Measurements from ENCODE around the gene RFT1.

Gene RFT1

GRCh38 chr3:53083521-53083920 lies 46.7 kb downstream of the RFT1 start:
- Histone ChIP-seq H3K4me3 (ENCODE audit: low read length) (no peak overlapping the region), H3K36me3 (ENCODE audit: control insufficient read depth, low read length) (no peaks in the 10 kb centered on the region), H3K9me2 (replicated peaks; ENCODE audit: control insufficient read depth, low read length) (no peaks in the 10 kb centered on the region), H3F3A (ENCODE audit: control insufficient read depth, insufficient read depth) (no peaks in the 10 kb centered on the region), H3K27ac (ENCODE audit: low read depth, low read length) (no peak overlapping the region), H3K4me2 (ENCODE audit: low read length) (no peak overlapping the region), H4K20me1 (ENCODE audit: control insufficient read depth, insufficient read depth, low read depth, low read length) (no peaks in the 10 kb centered on the region), H3K27me3 (ENCODE audit: control insufficient read depth, low read length) (no peaks in the 10 kb centered on the region), H3K9me3 (ENCODE audit: control insufficient read depth, insufficient read depth, low read length) (no peaks in the 10 kb centered on the region), H3K4me1 (ENCODE audit: control insufficient read depth, low read length) (no peaks in the 10 kb centered on the region), H3K79me2 (ENCODE audit: control insufficient read depth, low read length) (no peaks in the 10 kb centered on the region)
- TF ChIP-seq EZH2phosphoT487 (IDR thresholded peaks at IDR 0.05; ENCODE audit: borderline replicate concordance, low read length), result no peak
- TF ChIP-seq CTCF (IDR thresholded peaks at IDR 0.05; ENCODE audit: low read depth, low read length, poor library complexity, severe bottlenecking), result no peak

- no peak for TF ChIP-seq CTCF (IDR thresholded peaks at IDR 0.05; ENCODE audit: low read depth, low read length, poor library complexity, severe bottlenecking)
- Histone ChIP-seq H3K4me3 (ENCODE audit: low read length) (no peak overlapping the region), H3K4me1 (ENCODE audit: control insufficient read depth, low read length) (no peaks in the 10 kb centered on the region), H3K4me2 (ENCODE audit: low read length) (no peak overlapping the region), H3K9me2 (replicated peaks; ENCODE audit: control insufficient read depth, low read length) (no peaks in the 10 kb centered on the region), H3K27me3 (ENCODE audit: control insufficient read depth, low read length) (no peaks in the 10 kb centered on the region), H3F3A (ENCODE audit: control insufficient read depth, insufficient read depth) (no peaks in the 10 kb centered on the region), H3K27ac (ENCODE audit: low read depth, low read length) (no peak overlapping the region), H3K79me2 (ENCODE audit: control insufficient read depth, low read length) (no peaks in the 10 kb centered on the region), H3K9me3 (ENCODE audit: control insufficient read depth, insufficient read depth, low read length) (no peaks in the 10 kb centered on the region), H3K36me3 (ENCODE audit: control insufficient read depth, low read length) (no peaks in the 10 kb centered on the region), H4K20me1 (ENCODE audit: control insufficient read depth, insufficient read depth, low read depth, low read length) (no peaks in the 10 kb centered on the region)
Measured at GRCh38 chr3:53082736-53083135, 47.5 kb downstream of the RFT1 start.

- Histone ChIP-seq H4K20me1 (ENCODE audit: control insufficient read depth, insufficient read depth, low read depth, low read length) (no peaks in the 10 kb centered on the region), H3K4me2 (ENCODE audit: low read length) (no peak overlapping the region), H3K4me1 (ENCODE audit: control insufficient read depth, low read length) (no peaks in the 10 kb centered on the region), H3K4me3 (ENCODE audit: low read length) (no peak overlapping the region), H3F3A (ENCODE audit: control insufficient read depth, insufficient read depth) (no peaks in the 10 kb centered on the region), H3K79me2 (ENCODE audit: control insufficient read depth, low read length) (no peaks in the 10 kb centered on the region), H3K9me2 (replicated peaks; ENCODE audit: control insufficient read depth, low read length) (no peaks in the 10 kb centered on the region), H3K27me3 (ENCODE audit: control insufficient read depth, low read length) (no peaks in the 10 kb centered on the region), H3K9me3 (ENCODE audit: control insufficient read depth, insufficient read depth, low read length) (no peaks in the 10 kb centered on the region), H3K36me3 (ENCODE audit: control insufficient read depth, low read length) (no peaks in the 10 kb centered on the region), H3K27ac (ENCODE audit: low read depth, low read length) (no peak overlapping the region)
- TF ChIP-seq EZH2phosphoT487 (IDR thresholded peaks at IDR 0.05; ENCODE audit: borderline replicate concordance, low read length), result no peak
- no peak for TF ChIP-seq CTCF (IDR thresholded peaks at IDR 0.05; ENCODE audit: low read depth, low read length, poor library complexity, severe bottlenecking)
Measured at GRCh38 chr3:53081318-53081717, 48.9 kb downstream of the RFT1 start.

All from DOHH2 (cell line).